ENCODE measurements around the gene RBBP8NL. TPM values are rescaled to one million over a fixed set of nuclear protein-coding genes. Genes with fewer than 3 reads are reported as not detected.

RBBP8NL gene
- total and polyA plus RNA-seq, 2 experiments from 2014 or later, result 0.10 to 1.1 TPM

- no peaks in the 10 kb centered on the region for H3K79me2 ChIP-seq (replicated peaks; ENCODE audit: insufficient read depth)
- 0 out of 2 replicates have a peak overlapping the region, but pooled peaks have one; percentile 39 for H3K27ac ChIP-seq (ENCODE audit: low read depth)
- ATAC-seq (no peak), DNase-seq (ENCODE audit: low spot score) (no peak)
- H3K4me1 ChIP-seq (ENCODE audit: insufficient read depth), result no peaks in the 10 kb centered on the region
- Mint-ChIP-seq H3K9me3 (no peaks in the 10 kb centered on the region), H3K36me3 (ENCODE audit: low read depth) (no peaks in the 10 kb centered on the region), H3K27ac (no peak overlapping the region), H3K4me1 (no peaks in the 10 kb centered on the region), H3K4me3 (no peak overlapping the region), H3K27me3 (ENCODE audit: insufficient read depth, low read depth, poor library complexity) (peaks cover 8% of the 10 kb centered on the region)
- H3F3A ChIP-seq (replicated peaks; ENCODE audit: low read depth), result no peaks in the 10 kb centered on the region
- no peaks in the 10 kb centered on the region for H3K27me3 ChIP-seq (ENCODE audit: insufficient read depth)
- no peak overlapping the region for H3K4me2 ChIP-seq
- no peaks in the 10 kb centered on the region for H3K9me2 ChIP-seq (ENCODE audit: insufficient read depth)
- no peak for TF ChIP-seq EZH2phosphoT487 (IDR thresholded peaks at IDR 0.05; ENCODE audit: unreplicated experiment)
- TF ChIP-seq ZNF331 (CRISPR knock-in tag; IDR thresholded peaks at IDR 0.05; ENCODE audit: low read depth), result no peak
- no peak for TF ChIP-seq EZH2 (IDR thresholded peaks at IDR 0.05; ENCODE audit: low read depth, unreplicated experiment)
- TF ChIP-seq ETS1 (IDR thresholded peaks at IDR 0.05), result no peak
- no peak for TF ChIP-seq JUNB (IDR thresholded peaks at IDR 0.05; ENCODE audit: unreplicated experiment)
- TF ChIP-seq, protein P1, sequence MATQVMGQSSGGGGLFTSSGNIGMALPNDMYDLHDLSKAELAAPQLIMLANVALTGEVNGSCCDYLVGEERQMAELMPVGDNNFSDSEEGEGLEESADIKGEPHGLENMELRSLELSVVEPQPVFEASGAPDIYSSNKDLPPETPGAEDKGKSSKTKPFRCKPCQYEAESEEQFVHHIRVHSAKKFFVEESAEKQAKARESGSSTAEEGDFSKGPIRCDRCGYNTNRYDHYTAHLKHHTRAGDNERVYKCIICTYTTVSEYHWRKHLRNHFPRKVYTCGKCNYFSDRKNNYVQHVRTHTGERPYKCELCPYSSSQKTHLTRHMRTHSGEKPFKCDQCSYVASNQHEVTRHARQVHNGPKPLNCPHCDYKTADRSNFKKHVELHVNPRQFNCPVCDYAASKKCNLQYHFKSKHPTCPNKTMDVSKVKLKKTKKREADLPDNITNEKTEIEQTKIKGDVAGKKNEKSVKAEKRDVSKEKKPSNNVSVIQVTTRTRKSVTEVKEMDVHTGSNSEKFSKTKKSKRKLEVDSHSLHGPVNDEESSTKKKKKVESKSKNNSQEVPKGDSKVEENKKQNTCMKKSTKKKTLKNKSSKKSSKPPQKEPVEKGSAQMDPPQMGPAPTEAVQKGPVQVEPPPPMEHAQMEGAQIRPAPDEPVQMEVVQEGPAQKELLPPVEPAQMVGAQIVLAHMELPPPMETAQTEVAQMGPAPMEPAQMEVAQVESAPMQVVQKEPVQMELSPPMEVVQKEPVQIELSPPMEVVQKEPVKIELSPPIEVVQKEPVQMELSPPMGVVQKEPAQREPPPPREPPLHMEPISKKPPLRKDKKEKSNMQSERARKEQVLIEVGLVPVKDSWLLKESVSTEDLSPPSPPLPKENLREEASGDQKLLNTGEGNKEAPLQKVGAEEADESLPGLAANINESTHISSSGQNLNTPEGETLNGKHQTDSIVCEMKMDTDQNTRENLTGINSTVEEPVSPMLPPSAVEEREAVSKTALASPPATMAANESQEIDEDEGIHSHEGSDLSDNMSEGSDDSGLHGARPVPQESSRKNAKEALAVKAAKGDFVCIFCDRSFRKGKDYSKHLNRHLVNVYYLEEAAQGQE (IDR thresholded peaks at IDR 0.05; ENCODE audit: unreplicated experiment), result no peak
- no peak for TF ChIP-seq STAT1 (IDR thresholded peaks at IDR 0.05; ENCODE audit: unreplicated experiment)
- TF ChIP-seq ZNF114 (CRISPR knock-in tag; IDR thresholded peaks at IDR 0.05), result no peak
- no peak for TF ChIP-seq CTCF (conservative IDR thresholded peaks at IDR 0.05; ENCODE audit: low read depth in 2 of 2)
- TF ChIP-seq ZNF462 (CRISPR knock-in tag; IDR thresholded peaks at IDR 0.05), result no peak
- no peak for TF ChIP-seq POLR2AphosphoS5 (IDR thresholded peaks at IDR 0.05; ENCODE audit: low read depth)
- no peak for TF ChIP-seq NANOG (IDR thresholded peaks at IDR 0.05; ENCODE audit: borderline replicate concordance)
- TF ChIP-seq CREB1 (CRISPR knock-in tag; IDR thresholded peaks at IDR 0.05; ENCODE audit: low read depth), result no peak
- H3K36me3 ChIP-seq (ENCODE audit: insufficient read depth), result no peaks in the 10 kb centered on the region
- H2AFZ ChIP-seq, result no peak overlapping the region
- no peaks in the 10 kb centered on the region for H4K20me1 ChIP-seq (replicated peaks; ENCODE audit: insufficient read depth)
- H3K4me3 ChIP-seq, result no peak overlapping the region
These were observed 36.5 kb upstream of the RBBP8NL start for GRCh38 chr20:62463651-62464424.

Data from GM23338 (cell line).